ENCODE measurements around the gene ING3.

The ING3 gene

GRCh38 chr7:120988591-120989256 is 38.1 kb downstream of the ING3 start, which contains the start of gene CPED1:
Gene CPED1, plus strand, starts transcription at chr7:120988711. Its CDS starts 911 bp downstream, at chr7:120989622.
- DNase-seq (ENCODE audit: low spot score in 2 of 2) (peak; percentile 22 to 42), ATAC-seq (ENCODE audit: low read depth) (peak; percentile 62)
- Mint-ChIP-seq H3K27ac (no peak within 1 kb of the TSS), H3K4me3 (peak within 1 kb of the TSS; percentile 83), H3K9me3 (no peaks in the 10 kb centered on the region), H3K36me3 (no peaks in the 10 kb centered on the region), H3K27me3 (peaks cover 17% of the 10 kb centered on the region), H3K4me1 (peaks cover 14% of the 10 kb centered on the region)

- peaks cover 20% of the 10 kb centered on the region for H3K27me3 Mint-ChIP-seq
- no peak overlapping the region for H3K27ac Mint-ChIP-seq
- peaks cover 14% of the 10 kb centered on the region for H3K4me1 Mint-ChIP-seq
- no peaks in the 10 kb centered on the region for H3K9me3 Mint-ChIP-seq
- DNase-seq (ENCODE audit: low spot score in 2 of 2) (peak in 1 of 2 donors; percentile 10), ATAC-seq (ENCODE audit: low read depth) (no peak)
- H3K36me3 Mint-ChIP-seq: no peaks in the 10 kb centered on the region
- peak overlapping the region; percentile 83 for H3K4me3 Mint-ChIP-seq
These were observed 39.0 kb downstream of the ING3 start for GRCh38 chr7:120989257-120990220.

DNA sequence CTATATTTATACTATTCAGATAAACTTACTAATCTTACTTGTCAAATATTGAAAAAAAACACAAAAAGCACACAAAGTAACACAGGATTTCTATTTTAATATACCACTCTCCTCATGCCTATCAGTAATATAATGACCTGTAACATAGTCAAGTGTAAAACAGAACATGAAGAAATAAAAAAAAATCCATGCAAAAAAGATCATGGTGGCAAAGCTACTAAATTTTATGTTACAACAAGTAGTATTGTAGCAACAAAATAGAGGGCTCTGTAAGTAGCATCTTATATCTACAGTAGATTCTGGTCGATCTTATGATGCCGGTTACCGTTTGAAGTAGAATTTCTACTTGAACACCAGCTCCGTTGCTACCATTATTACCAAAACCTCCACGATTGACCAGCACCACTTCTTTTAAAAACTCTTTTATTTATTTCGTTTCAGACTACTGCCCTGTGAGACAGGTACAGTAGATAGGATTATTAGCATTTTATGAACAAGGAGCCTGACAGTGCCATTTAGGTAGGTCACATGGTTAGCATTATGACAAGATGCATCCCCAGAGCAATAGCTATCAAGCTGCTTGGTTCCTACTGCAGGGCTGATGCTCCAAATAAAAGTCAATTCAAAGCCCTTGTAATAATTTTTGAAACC is 40.0 kb downstream of the ING3 start:
- Mint-ChIP-seq H3K4me1 (peaks cover 19% of the 10 kb centered on the region), H3K27ac (no peak overlapping the region), H3K27me3 (peaks cover 26% of the 10 kb centered on the region), H3K4me3 (no peak overlapping the region), H3K9me3 (no peaks in the 10 kb centered on the region), H3K36me3 (no peaks in the 10 kb centered on the region)
- ATAC-seq (ENCODE audit: low read depth) (no peak), DNase-seq (ENCODE audit: low spot score in 2 of 2) (no peak)

GRCh38 chr7:120991161-120991560 is 40.6 kb downstream of the ING3 start:
- H3K4me1 Mint-ChIP-seq: peaks cover 22% of the 10 kb centered on the region
- no peaks in the 10 kb centered on the region for H3K36me3 Mint-ChIP-seq
- no peak overlapping the region for H3K4me3 Mint-ChIP-seq
- DNase-seq (ENCODE audit: low spot score in 2 of 2) (no peak), ATAC-seq (ENCODE audit: low read depth) (no peak)
- no peaks in the 10 kb centered on the region for H3K9me3 Mint-ChIP-seq
- no peak overlapping the region for H3K27ac Mint-ChIP-seq
- H3K27me3 Mint-ChIP-seq: peaks cover 26% of the 10 kb centered on the region

DNA sequence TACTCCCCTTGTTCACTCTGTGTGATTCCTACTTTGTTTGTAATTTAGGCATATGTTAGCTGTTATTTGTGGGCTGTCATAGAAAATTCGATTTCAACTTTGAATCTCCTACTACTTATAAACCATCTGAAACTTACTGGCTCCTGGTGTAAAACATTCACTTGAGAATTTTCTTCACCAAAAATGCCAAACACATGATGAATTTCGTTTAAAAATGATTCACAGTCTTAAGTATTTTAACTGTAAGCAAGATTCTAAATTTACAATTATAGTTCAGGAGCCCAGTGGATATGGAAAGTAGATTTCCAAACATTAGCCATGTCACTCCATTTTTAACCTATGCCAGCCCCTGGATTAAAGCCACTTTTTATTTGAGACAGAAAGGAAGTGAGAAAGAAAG is 41.0 kb downstream of the ING3 start:
- Mint-ChIP-seq H3K27ac (no peak overlapping the region), H3K36me3 (no peaks in the 10 kb centered on the region), H3K4me3 (no peak overlapping the region), H3K4me1 (peaks cover 26% of the 10 kb centered on the region), H3K27me3 (peaks cover 23% of the 10 kb centered on the region), H3K9me3 (no peaks in the 10 kb centered on the region)
- ATAC-seq (ENCODE audit: low read depth) (no peak), DNase-seq (ENCODE audit: low spot score in 2 of 2) (no peak)

- H3K36me3 Mint-ChIP-seq: no peaks in the 10 kb centered on the region
- no peak overlapping the region for H3K4me3 Mint-ChIP-seq
- H3K4me1 Mint-ChIP-seq: peaks cover 30% of the 10 kb centered on the region
- no peak for ATAC-seq (ENCODE audit: low read depth)
- no peak for DNase-seq (ENCODE audit: low spot score in 2 of 2)
- no peaks in the 10 kb centered on the region for H3K9me3 Mint-ChIP-seq
- H3K27me3 Mint-ChIP-seq: peaks cover 21% of the 10 kb centered on the region
- no peak overlapping the region for H3K27ac Mint-ChIP-seq
These were observed 41.8 kb downstream of the ING3 start for GRCh38 chr7:120992272-120992964.

DNA sequence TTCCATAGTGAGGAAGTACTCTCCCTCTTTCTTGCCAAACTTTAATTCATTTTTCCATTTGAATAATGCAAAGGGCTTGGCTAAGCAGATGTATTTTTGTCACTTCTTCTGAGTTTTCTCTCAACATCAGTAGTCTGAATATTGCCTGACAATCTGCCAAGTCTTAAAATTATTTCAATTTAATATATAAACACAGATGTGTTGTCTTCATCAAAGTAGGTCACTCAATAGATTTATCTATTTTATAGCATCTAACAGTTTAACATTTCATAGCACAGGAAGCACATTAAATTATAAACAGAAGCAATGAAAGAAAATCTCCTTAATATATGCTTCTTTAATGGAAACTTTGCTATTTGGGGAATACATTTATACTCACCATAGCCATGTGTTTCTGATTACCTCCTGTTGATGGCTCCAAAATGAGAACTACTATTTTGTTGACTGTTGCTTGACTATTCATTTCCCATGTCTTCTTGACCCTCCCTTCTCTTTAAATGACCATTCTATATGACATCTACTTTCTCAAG is 42.5 kb downstream of the ING3 start:
- H3K4me1 Mint-ChIP-seq: peaks cover 30% of the 10 kb centered on the region
- H3K27ac Mint-ChIP-seq: no peak overlapping the region
- H3K27me3 Mint-ChIP-seq: peaks cover 21% of the 10 kb centered on the region
- no peak overlapping the region for H3K4me3 Mint-ChIP-seq
- no peaks in the 10 kb centered on the region for H3K9me3 Mint-ChIP-seq
- DNase-seq (ENCODE audit: low spot score in 2 of 2) (no peak), ATAC-seq (ENCODE audit: low read depth) (no peak)
- H3K36me3 Mint-ChIP-seq: no peaks in the 10 kb centered on the region

- Mint-ChIP-seq H3K9me3 (no peaks in the 10 kb centered on the region), H3K4me3 (no peak overlapping the region), H3K36me3 (no peaks in the 10 kb centered on the region), H3K4me1 (peaks cover 26% of the 10 kb centered on the region), H3K27ac (no peak overlapping the region), H3K27me3 (peaks cover 19% of the 10 kb centered on the region)
- ATAC-seq (ENCODE audit: low read depth) (no peak), DNase-seq (ENCODE audit: low spot score in 2 of 2) (no peak)
These were observed 43.1 kb downstream of the ING3 start for GRCh38 chr7:120993553-120994191.

- no peak for DNase-seq (ENCODE audit: low spot score in 2 of 2)
- H3K27ac Mint-ChIP-seq: no peak overlapping the region
- no peaks in the 10 kb centered on the region for H3K36me3 Mint-ChIP-seq
- H3K4me3 Mint-ChIP-seq: no peak overlapping the region
- peaks cover 14% of the 10 kb centered on the region for H3K27me3 Mint-ChIP-seq
- H3K9me3 Mint-ChIP-seq: no peaks in the 10 kb centered on the region
- no peak for ATAC-seq (ENCODE audit: low read depth)
- peaks cover 16% of the 10 kb centered on the region for H3K4me1 Mint-ChIP-seq
These were observed 44.2 kb downstream of the ING3 start for GRCh38 chr7:120994512-120995410.

DNA sequence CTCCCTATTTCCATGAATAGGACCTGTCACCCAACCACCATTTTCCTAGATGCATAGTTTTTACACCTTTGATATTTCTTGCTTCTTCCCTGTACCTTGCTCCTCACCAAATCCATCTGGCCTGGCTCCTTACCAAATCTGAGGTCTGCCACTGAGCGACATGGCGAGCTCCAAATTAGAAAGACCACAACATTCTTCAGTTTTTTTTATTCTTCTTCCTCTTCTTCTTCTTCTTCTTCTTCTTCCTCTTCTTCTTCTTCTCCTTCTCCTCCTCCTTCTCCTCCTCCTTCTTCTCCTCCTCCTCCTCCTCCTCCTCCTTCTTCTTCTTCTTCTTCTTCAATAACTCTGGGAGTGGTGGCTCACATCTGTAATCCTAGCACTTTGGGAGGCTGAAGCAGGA is 45.1 kb downstream of the ING3 start:
- peaks cover 16% of the 10 kb centered on the region for H3K4me1 Mint-ChIP-seq
- H3K27me3 Mint-ChIP-seq: peaks cover 14% of the 10 kb centered on the region
- no peaks in the 10 kb centered on the region for H3K9me3 Mint-ChIP-seq
- H3K4me3 Mint-ChIP-seq: no peak overlapping the region
- H3K36me3 Mint-ChIP-seq: no peaks in the 10 kb centered on the region
- ATAC-seq (ENCODE audit: low read depth) (no peak), DNase-seq (ENCODE audit: low spot score in 2 of 2) (no peak)
- no peak overlapping the region for H3K27ac Mint-ChIP-seq

- Mint-ChIP-seq H3K36me3 (no peaks in the 10 kb centered on the region), H3K4me1 (peaks cover 16% of the 10 kb centered on the region), H3K27ac (no peak overlapping the region), H3K27me3 (peaks cover 14% of the 10 kb centered on the region), H3K9me3 (no peaks in the 10 kb centered on the region), H3K4me3 (no peak overlapping the region)
- DNase-seq (ENCODE audit: low spot score in 2 of 2): no peak
- ATAC-seq (ENCODE audit: low read depth): peak; percentile 73
These were observed 45.9 kb downstream of the ING3 start for GRCh38 chr7:120996333-120996987.

DNA sequence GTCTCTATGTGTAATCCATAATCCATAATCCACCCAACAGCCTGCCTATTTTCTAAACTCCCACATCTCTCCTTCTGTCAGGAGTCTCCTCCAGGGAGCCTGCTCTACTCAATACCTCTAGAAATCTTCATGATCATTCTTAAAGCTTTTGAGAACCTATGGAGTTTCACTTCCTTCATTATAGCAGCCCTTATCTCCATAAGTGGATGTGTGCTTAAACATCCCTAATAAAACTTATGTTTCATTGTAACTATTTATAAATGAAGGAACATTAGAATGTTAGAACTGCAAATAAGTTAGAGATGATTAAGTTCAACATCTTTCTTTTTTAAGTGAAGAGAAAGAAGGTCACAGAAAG is 46.4 kb downstream of the ING3 start:
- ATAC-seq (ENCODE audit: low read depth): no peak
- H3K9me3 Mint-ChIP-seq: no peaks in the 10 kb centered on the region
- H3K27ac Mint-ChIP-seq: no peak overlapping the region
- H3K36me3 Mint-ChIP-seq: no peaks in the 10 kb centered on the region
- peaks cover 16% of the 10 kb centered on the region for H3K4me1 Mint-ChIP-seq
- no peak for DNase-seq (ENCODE audit: low spot score in 2 of 2)
- H3K27me3 Mint-ChIP-seq: peaks cover 14% of the 10 kb centered on the region
- no peak overlapping the region for H3K4me3 Mint-ChIP-seq
